HG02642 (cell line): ENCODE data around the gene ATRAID.

Experiments
- ATAC-seq: cut with Tn5 transposase; IDR thresholded peaks from one replicate; pipeline ENCODE4 v1.9.1; 2021; ENCODE audit warnings: mild to moderate bottlenecking; ENCODE audit not compliant: unreplicated experiment, poor library complexity

ATRAID gene

GRCh38 chr2:27217173-27218121 is 5.6 kb downstream of the ATRAID start, which contains the start of gene CAD:
TSS of gene CAD (plus strand) at chr2:27217369. CDS start at chr2:27217552, 183 bp downstream.
- peak; percentile 90 for ATAC-seq

GRCh38 chr2:27218614-27219013 is 6.8 kb downstream of the ATRAID start:
- ATAC-seq, result no peak

- no peak for ATAC-seq
These were observed 7.2 kb downstream of the ATRAID start for GRCh38 chr2:27219091-27219490.

GRCh38 chr2:27220091-27220490 is 8.2 kb downstream of the ATRAID start:
- ATAC-seq, result no peak

- no peak for ATAC-seq
These were observed 9.3 kb downstream of the ATRAID start for GRCh38 chr2:27221166-27221565.

- ATAC-seq, result no peak
These were observed 10.6 kb downstream of the ATRAID start for GRCh38 chr2:27222407-27222806.

- ATAC-seq, result no peak
These were observed 11.6 kb downstream of the ATRAID start for GRCh38 chr2:27223416-27223815.

- ATAC-seq, result no peak
These were observed 13.7 kb downstream of the ATRAID start for GRCh38 chr2:27225526-27225925.

- ATAC-seq, result no peak
These were observed 15.7 kb downstream of the ATRAID start for GRCh38 chr2:27227501-27227900.

- ATAC-seq, result no peak
These were observed 20.1 kb downstream of the ATRAID start for GRCh38 chr2:27231921-27232320.

GRCh38 chr2:27233341-27233740 is 21.5 kb downstream of the ATRAID start:
- ATAC-seq, result no peak

GRCh38 chr2:27236136-27236535 is 24.3 kb downstream of the ATRAID start:
- ATAC-seq, result no peak

- no peak for ATAC-seq
These were observed 24.8 kb downstream of the ATRAID start for GRCh38 chr2:27236626-27237025.

GRCh38 chr2:27237341-27237945 is 25.6 kb downstream of the ATRAID start:
- no peak for ATAC-seq

GRCh38 chr2:27238976-27239375 is 27.1 kb downstream of the ATRAID start:
- no peak for ATAC-seq

GRCh38 chr2:27240406-27240805 is 28.6 kb downstream of the ATRAID start:
- no peak for ATAC-seq

- no peak for ATAC-seq
These were observed 30.1 kb downstream of the ATRAID start for GRCh38 chr2:27241761-27242613.

GRCh38 chr2:27242614-27242951 is 30.7 kb downstream of the ATRAID start:
- no peak for ATAC-seq

- no peak for ATAC-seq
These were observed 31.7 kb downstream of the ATRAID start for GRCh38 chr2:27243391-27244130.

- no peak for ATAC-seq
These were observed 33.3 kb downstream of the ATRAID start for GRCh38 chr2:27245116-27245515.
